ENCODE data around the gene LPAR5.

LPAR5 gene

GRCh38 chr12:6584293-6584692 is 51.5 kb downstream of the LPAR5 start:
- H3K4me1 ChIP-seq (ENCODE audit: control insufficient read depth, insufficient read depth, low read length): no peaks in the 10 kb centered on the region
- H3K27ac ChIP-seq (ENCODE audit: insufficient read depth, low read depth, low read length, poor library complexity, severe bottlenecking): no peak overlapping the region
- H3K27me3 ChIP-seq (ENCODE audit: control insufficient read depth, insufficient read depth, low read length, poor library complexity, severe bottlenecking): no peaks in the 10 kb centered on the region
- peaks cover 83% of the 10 kb centered on the region for H3K36me3 ChIP-seq (ENCODE audit: control insufficient read depth, insufficient read depth, low read length)
- WGBS, 2 experiments: 96 to 98% methylated on average over 9 of the region's 10 CpGs
- H3K4me3 ChIP-seq (ENCODE audit: insufficient read depth, low read depth, low read length): no peak overlapping the region
- no peaks in the 10 kb centered on the region for H3K9me3 ChIP-seq (ENCODE audit: control insufficient read depth, low read length)

GRCh38 chr12:6582959-6583358 is 52.8 kb downstream of the LPAR5 start:
- H3K36me3 ChIP-seq (ENCODE audit: control insufficient read depth, insufficient read depth, low read length): peaks cover 85% of the 10 kb centered on the region
- no peak overlapping the region for H3K27ac ChIP-seq (ENCODE audit: insufficient read depth, low read depth, low read length, poor library complexity, severe bottlenecking)
- H3K27me3 ChIP-seq (ENCODE audit: control insufficient read depth, insufficient read depth, low read length, poor library complexity, severe bottlenecking): no peaks in the 10 kb centered on the region
- no peak overlapping the region for H3K4me3 ChIP-seq (ENCODE audit: insufficient read depth, low read depth, low read length)
- H3K9me3 ChIP-seq (ENCODE audit: control insufficient read depth, low read length): no peaks in the 10 kb centered on the region
- WGBS, 2 experiments: 96% methylated on average over 12 of the region's 12 CpGs
- no peaks in the 10 kb centered on the region for H3K4me1 ChIP-seq (ENCODE audit: control insufficient read depth, insufficient read depth, low read length)

- H3K27ac ChIP-seq (ENCODE audit: insufficient read depth, low read depth, low read length, poor library complexity, severe bottlenecking): no peak overlapping the region
- H3K4me3 ChIP-seq (ENCODE audit: insufficient read depth, low read depth, low read length): no peak overlapping the region
- H3K4me1 ChIP-seq (ENCODE audit: control insufficient read depth, insufficient read depth, low read length): no peaks in the 10 kb centered on the region
- 81 to 88% methylated on average over 6 of the region's 6 CpGs for WGBS, 2 experiments
- H3K27me3 ChIP-seq (ENCODE audit: control insufficient read depth, insufficient read depth, low read length, poor library complexity, severe bottlenecking): no peaks in the 10 kb centered on the region
- peaks cover 85% of the 10 kb centered on the region for H3K36me3 ChIP-seq (ENCODE audit: control insufficient read depth, insufficient read depth, low read length)
- H3K9me3 ChIP-seq (ENCODE audit: control insufficient read depth, low read length): no peaks in the 10 kb centered on the region
Measured at GRCh38 chr12:6582196-6582595, 53.6 kb downstream of the LPAR5 start.

GRCh38 chr12:6575648-6576047 is 60.1 kb downstream of the LPAR5 start:
- no peak overlapping the region for H3K4me3 ChIP-seq (ENCODE audit: insufficient read depth, low read depth, low read length)
- WGBS, 2 experiments: 94 to 96% methylated on average over 8 of the region's 8 CpGs
- no peaks in the 10 kb centered on the region for H3K27me3 ChIP-seq (ENCODE audit: control insufficient read depth, insufficient read depth, low read length, poor library complexity, severe bottlenecking)
- no peaks in the 10 kb centered on the region for H3K4me1 ChIP-seq (ENCODE audit: control insufficient read depth, insufficient read depth, low read length)
- H3K36me3 ChIP-seq (ENCODE audit: control insufficient read depth, insufficient read depth, low read length): peaks cover 56% of the 10 kb centered on the region
- H3K9me3 ChIP-seq (ENCODE audit: control insufficient read depth, low read length): no peaks in the 10 kb centered on the region
- H3K27ac ChIP-seq (ENCODE audit: insufficient read depth, low read depth, low read length, poor library complexity, severe bottlenecking): no peak overlapping the region

- H3K36me3 ChIP-seq (ENCODE audit: control insufficient read depth, insufficient read depth, low read length): peaks cover 52% of the 10 kb centered on the region
- H3K4me3 ChIP-seq (ENCODE audit: insufficient read depth, low read depth, low read length): no peak overlapping the region
- no peaks in the 10 kb centered on the region for H3K27me3 ChIP-seq (ENCODE audit: control insufficient read depth, insufficient read depth, low read length, poor library complexity, severe bottlenecking)
- H3K4me1 ChIP-seq (ENCODE audit: control insufficient read depth, insufficient read depth, low read length): no peaks in the 10 kb centered on the region
- H3K9me3 ChIP-seq (ENCODE audit: control insufficient read depth, low read length): no peaks in the 10 kb centered on the region
- H3K27ac ChIP-seq (ENCODE audit: insufficient read depth, low read depth, low read length, poor library complexity, severe bottlenecking): no peak overlapping the region
- WGBS, 2 experiments: 91 to 97% methylated on average over 4 of the region's 4 CpGs
Measured at GRCh38 chr12:6574576-6575295, 61.0 kb downstream of the LPAR5 start.

- H3K36me3 ChIP-seq (ENCODE audit: control insufficient read depth, insufficient read depth, low read length): peaks cover 43% of the 10 kb centered on the region
- no peak overlapping the region for H3K27ac ChIP-seq (ENCODE audit: insufficient read depth, low read depth, low read length, poor library complexity, severe bottlenecking)
- no peaks in the 10 kb centered on the region for H3K9me3 ChIP-seq (ENCODE audit: control insufficient read depth, low read length)
- 95 to 97% methylated on average over 8 of the region's 8 CpGs for WGBS, 2 experiments
- H3K27me3 ChIP-seq (ENCODE audit: control insufficient read depth, insufficient read depth, low read length, poor library complexity, severe bottlenecking): no peaks in the 10 kb centered on the region
- H3K4me1 ChIP-seq (ENCODE audit: control insufficient read depth, insufficient read depth, low read length): no peaks in the 10 kb centered on the region
- H3K4me3 ChIP-seq (ENCODE audit: insufficient read depth, low read depth, low read length): no peak overlapping the region
Measured at GRCh38 chr12:6573001-6573400, 62.8 kb downstream of the LPAR5 start.

- H3K36me3 ChIP-seq (ENCODE audit: control insufficient read depth, insufficient read depth, low read length): peaks cover 27% of the 10 kb centered on the region
- H3K4me3 ChIP-seq (ENCODE audit: insufficient read depth, low read depth, low read length): no peak overlapping the region
- no peak overlapping the region for H3K27ac ChIP-seq (ENCODE audit: insufficient read depth, low read depth, low read length, poor library complexity, severe bottlenecking)
- no peaks in the 10 kb centered on the region for H3K9me3 ChIP-seq (ENCODE audit: control insufficient read depth, low read length)
- 76 to 78% methylated on average over 7 of the region's 7 CpGs for WGBS, 2 experiments
- H3K27me3 ChIP-seq (ENCODE audit: control insufficient read depth, insufficient read depth, low read length, poor library complexity, severe bottlenecking): no peaks in the 10 kb centered on the region
- no peaks in the 10 kb centered on the region for H3K4me1 ChIP-seq (ENCODE audit: control insufficient read depth, insufficient read depth, low read length)
Measured at GRCh38 chr12:6570264-6570887, 65.4 kb downstream of the LPAR5 start.

- H3K9me3 ChIP-seq (ENCODE audit: control insufficient read depth, low read length): no peaks in the 10 kb centered on the region
- WGBS, 2 experiments: 94 to 98% methylated on average over 7 of the region's 7 CpGs
- peaks cover 24% of the 10 kb centered on the region for H3K36me3 ChIP-seq (ENCODE audit: control insufficient read depth, insufficient read depth, low read length)
- H3K4me1 ChIP-seq (ENCODE audit: control insufficient read depth, insufficient read depth, low read length): no peaks in the 10 kb centered on the region
- no peak overlapping the region for H3K27ac ChIP-seq (ENCODE audit: insufficient read depth, low read depth, low read length, poor library complexity, severe bottlenecking)
- no peaks in the 10 kb centered on the region for H3K27me3 ChIP-seq (ENCODE audit: control insufficient read depth, insufficient read depth, low read length, poor library complexity, severe bottlenecking)
- H3K4me3 ChIP-seq (ENCODE audit: insufficient read depth, low read depth, low read length): no peak overlapping the region
Measured at GRCh38 chr12:6569786-6570185, 66.0 kb downstream of the LPAR5 start.

- no peak overlapping the region for H3K27ac ChIP-seq (ENCODE audit: insufficient read depth, low read depth, low read length, poor library complexity, severe bottlenecking)
Measured at GRCh38 chr12:6569312-6569711, 66.4 kb downstream of the LPAR5 start.

More at GRCh38 chr12:6569312-6569711, 66.4 kb downstream of the LPAR5 start:
- Histone ChIP-seq H3K4me3 (ENCODE audit: insufficient read depth, low read depth, low read length) (no peak overlapping the region), H3K36me3 (ENCODE audit: control insufficient read depth, insufficient read depth, low read length) (peaks cover 19% of the 10 kb centered on the region), H3K27me3 (ENCODE audit: control insufficient read depth, insufficient read depth, low read length, poor library complexity, severe bottlenecking) (no peaks in the 10 kb centered on the region), H3K4me1 (ENCODE audit: control insufficient read depth, insufficient read depth, low read length) (no peaks in the 10 kb centered on the region), H3K9me3 (ENCODE audit: control insufficient read depth, low read length) (no peaks in the 10 kb centered on the region)
- WGBS, 2 experiments: 91 to 94% methylated on average over 9 to 12 of the region's 12 CpGs

Measured in ectodermal cell (in vitro differentiated cells).